Upper lobe of left lung (tissue), 6 donors: Measurements from ENCODE around the gene VPS9D1. TPM values are rescaled to one million over a fixed set of nuclear protein-coding genes. Genes with fewer than 3 reads are reported as not detected.
"Not testable (repeated sequence)": the region's sequence is repeated elsewhere in the genome, so short reads cannot be mapped to it uniquely, and the experiment has no call there.

Source experiments
- ATAC-seq, 2 donors: fragments of 200-7000 bp; cut with Tn5 transposase; one replicate each; pipeline ENCODE4 v1.9.1; 2022; ENCODE audit warnings: mild to moderate bottlenecking in 2 of 2, moderate library complexity in 2 of 2; ENCODE audit not compliant: low FRiP score in 2 of 2
- DNase-seq, 2 donors: peaks; one replicate each; pipeline ENCODE4 v3.0.0-alpha.2; 2019 to 2020
- H3K27ac ChIP-seq, 4 donors: fragments of 200-600 bp; sonication (generic); one replicate each; pipeline ENCODE4 v1.5.1; 2016 to 2019
- H3K27me3 ChIP-seq, 4 donors: fragments of 200-600 bp; sonication (generic); one replicate each; pipeline ENCODE4 v1.5.1; 2017 to 2019
- H3K36me3 ChIP-seq, 4 donors: fragments of 200-600 bp; sonication (generic); one replicate each; pipeline ENCODE4 v1.5.1; 2016 to 2019
- H3K4me1 ChIP-seq, 4 donors: fragments of 200-600 bp; sonication (generic); one replicate each; pipeline ENCODE4 v1.5.1; 2018 to 2019
- H3K4me3 ChIP-seq, 4 donors: fragments of 200-600 bp; sonication (generic); one replicate each; pipeline ENCODE4 v1.5.1; 2017 to 2019; ENCODE audit warnings: mild to moderate bottlenecking in 2 of 4, moderate library complexity in 1 of 4
- H3K9me3 ChIP-seq, 4 donors: fragments of 200-600 bp; sonication (generic); one replicate each; pipeline ENCODE4 v1.5.1; 2018 to 2019
- CTCF ChIP-seq, 6 experiments: fragments of 450-650 bp in 4 of 6; fragments of 200-600 bp in 2 of 6; sonication (generic) in 2 of 6; IDR thresholded peaks; one replicate each; pipeline ENCODE4 v1.5.1; 2016 to 2019; ENCODE audit warnings: antibody characterized with exemption in 6 of 6
- EP300 ChIP-seq, 4 donors: sonication (generic); formaldehyde crosslinking; IDR thresholded peaks; one replicate each; pipeline ENCODE4 v1.5.1; 2017; ENCODE audit warnings: antibody characterized with exemption in 4 of 4, control low read depth in 2 of 4
- POLR2A ChIP-seq, 4 donors: fragments of 450-650 bp; IDR thresholded peaks; one replicate each; pipeline ENCODE4 v1.5.1; 2016 to 2017; ENCODE audit warnings: antibody characterized with exemption in 4 of 4, mild to moderate bottlenecking in 2 of 4
- POLR2AphosphoS5 ChIP-seq, 2 donors: sonication (generic); formaldehyde crosslinking; IDR thresholded peaks; one replicate each; pipeline ENCODE4 v1.5.1; 2017; ENCODE audit warnings: antibody characterized with exemption in 2 of 2
- WGBS, 2 donors: methylation state at CpG; one replicate each; pipeline ENCODE4 v1.1.5; 2017 to 2018; 5-methylcytosine and 5-hydroxymethylcytosine counted together
- total RNA-seq, 6 donors: library from RNA; depleted of rRNA in 4 of 6; stranded (reverse); fragments of >200 nt in 4 of 6; gene quantifications; one replicate each; pipeline versions ENCODE4 v1.1.0 to v1.2.1, GENCODE V29; 2016 to 2021
- donor health status: DM: no; HTN: no; CAD: no; lungs with moderate emphysema.
- donor health status: DM: no; HTN: yes; CAD: no; lungs with severe emphysema.

VPS9D1 gene
- total RNA-seq, 6 donors from 2014 or later: 7.4 to 45.1 (median 20.2) TPM

DNA sequence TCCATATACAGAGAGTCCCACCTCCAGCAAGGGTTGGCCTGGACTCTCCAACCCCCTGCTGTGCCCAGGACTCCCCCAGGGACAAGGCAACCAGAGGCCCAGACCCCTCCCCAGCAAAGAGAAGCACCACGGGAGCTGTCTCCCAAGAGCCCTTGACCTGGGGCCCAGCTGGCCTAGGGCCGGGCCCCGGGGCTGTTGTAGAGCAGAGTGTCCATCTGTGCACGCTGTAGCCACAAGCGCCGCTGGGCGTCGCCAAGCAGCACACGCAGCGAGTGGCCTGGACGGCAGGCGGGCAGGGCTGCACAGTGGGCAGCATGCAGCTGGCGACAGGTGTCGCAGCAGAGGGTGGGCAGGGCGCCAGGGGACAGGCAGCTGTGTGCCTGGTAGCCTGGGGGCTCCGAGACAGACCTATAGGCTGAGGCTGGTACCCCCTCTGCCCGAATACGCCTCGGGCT is 23.5 kb downstream of the VPS9D1 start:
- TF ChIP-seq CTCF (IDR thresholded peaks at IDR 0.05): no peak
- no peak for TF ChIP-seq POLR2AphosphoS5 (IDR thresholded peaks at IDR 0.05)
- no peak for TF ChIP-seq POLR2A (IDR thresholded peaks at IDR 0.05)
- H3K27ac ChIP-seq: no peak overlapping the region
- H3K9me3 ChIP-seq: no peaks in the 10 kb centered on the region
- H3K4me1 ChIP-seq: peaks cover 14 to 35% (median 21%) of the 10 kb centered on the region in 4 donors
- H3K36me3 ChIP-seq: peaks cover 0 to 61% (median 45%) of the 10 kb centered on the region in 4 donors
- 91 to 95% methylated on average over 11 to 13 of the region's 19 CpGs for WGBS, 2 donors
- no peak overlapping the region for H3K4me3 ChIP-seq
- ATAC-seq: no peak
- H3K27me3 ChIP-seq: no peaks in the 10 kb centered on the region
- peak in 1 of 2 donors; percentile 85 for DNase-seq

GRCh38 chr16:89696670-89697128 is 24.0 kb downstream of the VPS9D1 start:
- H3K4me3 ChIP-seq: no peak overlapping the region
- DNase-seq (no peak), ATAC-seq (no peak)
- H3K27ac ChIP-seq: peak overlapping the region in 1 of 4 donors; percentile 39
- 75 to 78% methylated on average over 8 to 16 of the region's 18 CpGs for whole genome bisulfite sequencing, 2 donors
- H3K9me3 ChIP-seq: no peaks in the 10 kb centered on the region
- peaks cover 5 to 66% (median 50%) of the 10 kb centered on the region in 4 donors for H3K36me3 ChIP-seq
- TF ChIP-seq POLR2AphosphoS5 (IDR thresholded peaks at IDR 0.05) (peak in 1 of 2 donors; percentile 17), EP300 (IDR thresholded peaks at IDR 0.05) (no peak)
- H3K4me1 ChIP-seq: peaks cover 12 to 30% (median 17%) of the 10 kb centered on the region in 4 donors
- no peaks in the 10 kb centered on the region for H3K27me3 ChIP-seq

DNA sequence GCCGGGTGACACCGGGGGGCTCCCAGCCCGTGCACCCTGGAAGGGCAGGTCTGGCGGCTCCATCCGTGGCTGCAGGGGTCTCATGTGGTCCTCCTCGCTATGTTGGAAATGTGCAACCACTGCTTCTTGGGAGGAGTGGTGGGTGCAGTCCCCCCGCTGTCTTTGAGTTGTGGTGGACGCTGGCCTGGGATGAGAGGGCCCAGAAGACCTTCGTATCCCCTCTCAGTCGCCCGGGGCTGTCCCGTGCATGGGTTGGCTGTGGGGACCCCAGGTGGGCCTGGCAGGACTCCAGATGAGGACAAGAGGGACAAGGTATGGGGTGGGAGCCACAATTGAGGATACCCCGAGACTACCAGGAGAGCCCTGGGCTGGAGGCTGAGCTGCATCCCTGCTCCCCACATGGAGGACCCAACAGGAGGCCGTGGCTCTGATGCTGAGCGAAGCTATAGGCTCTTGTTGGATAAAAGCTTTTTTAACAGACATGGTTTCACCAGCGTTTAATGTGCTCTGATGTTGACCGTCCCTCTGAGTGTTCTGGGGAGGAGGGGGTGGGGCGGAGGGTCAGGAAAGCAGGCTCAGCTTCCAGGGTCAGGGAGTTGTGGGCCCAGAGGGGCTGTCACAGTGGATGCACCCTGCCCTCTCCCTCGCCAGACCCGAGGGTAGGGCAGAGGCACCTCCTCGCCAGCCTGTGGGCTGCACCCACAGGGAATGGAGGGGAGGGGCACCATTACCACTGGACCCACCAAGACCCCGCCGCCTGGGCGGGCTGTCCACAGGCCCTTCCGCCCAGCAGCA is 24.6 kb downstream of the VPS9D1 start:
- peaks cover 5 to 72% (median 56%) of the 10 kb centered on the region in 4 donors for H3K36me3 ChIP-seq
- peak overlapping the region in 1 of 4 donors; percentile 39 for H3K27ac ChIP-seq
- H3K9me3 ChIP-seq: no peaks in the 10 kb centered on the region
- no peak for DNase-seq
- no peak overlapping the region for H3K4me3 ChIP-seq
- 78 to 83% methylated on average over 14 to 19 of the region's 25 CpGs for WGBS, 2 donors
- ATAC-seq: no peak
- TF ChIP-seq POLR2AphosphoS5 (IDR thresholded peaks at IDR 0.05): no peak
- TF ChIP-seq POLR2A (IDR thresholded peaks at IDR 0.05): peak in 1 of 4 donors; percentile 16
- no peak for TF ChIP-seq CTCF (IDR thresholded peaks at IDR 0.05)
- H3K4me1 ChIP-seq: peaks cover 12 to 28% (median 16%) of the 10 kb centered on the region in 4 donors
- no peaks in the 10 kb centered on the region for H3K27me3 ChIP-seq

DNA sequence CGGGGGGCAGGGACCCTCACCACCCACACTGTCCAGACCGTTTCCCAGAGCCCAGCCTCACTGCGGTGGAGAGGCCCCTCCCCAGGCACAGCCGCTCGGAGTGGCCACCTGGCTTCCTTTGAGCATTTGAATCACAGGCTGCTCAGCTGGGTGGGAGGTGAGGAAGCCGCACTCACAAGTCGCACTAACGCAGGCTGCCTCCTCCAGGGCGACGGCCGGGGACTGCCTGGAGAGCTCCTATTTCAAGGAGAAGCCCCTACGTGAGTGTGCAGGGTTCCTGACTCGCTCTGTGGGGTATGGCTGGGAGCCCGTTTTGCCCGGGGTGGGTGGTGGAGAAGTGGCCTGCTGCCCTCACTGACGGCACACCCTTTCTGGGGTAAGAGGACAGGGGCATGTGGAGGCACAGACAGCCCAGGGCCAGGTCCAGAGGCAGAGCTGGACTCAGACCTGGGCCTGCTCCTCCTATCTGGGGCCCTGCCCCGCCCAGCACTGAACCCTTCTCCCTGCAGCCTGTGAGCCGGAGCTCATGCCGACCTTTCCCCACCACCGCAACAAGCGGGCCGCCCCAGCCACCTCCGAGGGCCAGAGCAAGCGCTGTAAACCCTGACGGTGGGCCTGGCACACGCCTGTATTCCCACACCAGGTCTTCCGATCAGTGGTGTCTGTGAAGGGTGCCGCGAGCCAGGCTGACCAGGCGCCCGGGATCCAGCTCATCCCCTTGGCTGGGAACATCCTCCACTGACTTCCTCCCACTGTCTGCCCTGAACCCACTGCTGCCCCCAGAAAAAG is 25.4 kb downstream of the VPS9D1 start:
- Histone ChIP-seq H3K36me3 (peaks cover 5 to 80% (median 62%) of the 10 kb centered on the region in 4 donors), H3K4me3 (no peak overlapping the region), H3K27me3 (no peaks in the 10 kb centered on the region), H3K4me1 (peaks cover 6 to 20% (median 8%) of the 10 kb centered on the region in 4 donors), H3K9me3 (no peaks in the 10 kb centered on the region), H3K27ac (no peak overlapping the region)
- 92 to 93% methylated on average over 26 to 31 of the region's 31 CpGs for WGBS, 2 donors
- DNase-seq (no peak), ATAC-seq (no peak)
- TF ChIP-seq POLR2A (IDR thresholded peaks at IDR 0.05): no peak
- TF ChIP-seq POLR2AphosphoS5 (IDR thresholded peaks at IDR 0.05): no peak
- no peak for TF ChIP-seq EP300 (IDR thresholded peaks at IDR 0.05)
- TF ChIP-seq CTCF (IDR thresholded peaks at IDR 0.05): no peak

DNA sequence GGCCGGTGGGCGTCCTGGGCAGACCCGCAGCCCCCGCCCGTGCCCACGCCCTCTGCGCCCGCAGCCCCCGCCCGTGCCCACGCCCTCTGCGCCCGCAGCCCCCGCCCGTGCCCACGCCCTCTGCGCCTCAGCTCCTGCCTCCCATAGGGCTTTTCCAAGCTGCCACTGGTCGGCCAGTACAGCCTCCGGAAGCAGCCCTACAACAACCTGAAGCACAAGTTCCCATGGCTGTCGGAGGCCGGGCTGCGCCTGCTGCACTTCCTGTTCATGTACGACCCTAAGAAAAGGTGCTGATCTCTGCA is 26.0 kb downstream of the VPS9D1 start:
- WGBS, 2 donors: 92% methylated on average over 23 of the region's 23 CpGs; no CpG with 5 or more reads in 1 of the 2 donors
- peaks cover 5 to 83% (median 63%) of the 10 kb centered on the region in 4 donors for H3K36me3 ChIP-seq

More for the DNA sequence above, 26.0 kb downstream of the VPS9D1 start:
- H3K4me1 ChIP-seq: peaks cover 2 to 14% (median 3%) of the 10 kb centered on the region in 4 donors
- not testable (repeated sequence) for H3K4me3 ChIP-seq, H3K27ac ChIP-seq, ATAC-seq, H3K27me3 ChIP-seq, H3K9me3 ChIP-seq, DNase-seq
